H9 (cell line): ENCODE measurements around the gene ZNF101. TPM values are rescaled to one million over a fixed set of nuclear protein-coding genes. Genes with fewer than 3 reads are reported as not detected.

ENCODE experiments used
- DNase-seq: peaks from one replicate; pipeline ENCODE4 v3.0.0-alpha.2; 2017
- H2AFZ ChIP-seq: one replicate; pipeline ENCODE4 v1.6.1; 2013; ENCODE audit warnings: mild to moderate bottlenecking, low read length, control low read depth, moderate library complexity
- H2AK5ac ChIP-seq: 2 replicates; pipeline ENCODE4 v1.6.1; 2013; ENCODE audit warnings: low read length, control low read depth, mixed read lengths; ENCODE audit not compliant: insufficient read length
- H2BK120ac ChIP-seq: one replicate; pipeline ENCODE4 v1.6.1; 2013; ENCODE audit warnings: low read depth, mild to moderate bottlenecking, low read length, control low read depth, inconsistent platforms; ENCODE audit not compliant: poor library complexity, severe bottlenecking
- H2BK12ac ChIP-seq: 2 replicates; pipeline ENCODE4 v1.6.1; 2013; ENCODE audit warnings: low read length, control low read depth, mixed read lengths, low read depth; ENCODE audit not compliant: insufficient read length
- H2BK15ac ChIP-seq: 2 replicates; pipeline ENCODE4 v1.6.1; 2013; ENCODE audit warnings: low read depth, low read length, control low read depth
- H2BK20ac ChIP-seq: one replicate; pipeline ENCODE4 v1.6.1; 2013; ENCODE audit warnings: low read depth, mild to moderate bottlenecking, low read length, control low read depth, inconsistent platforms; ENCODE audit not compliant: poor library complexity, severe bottlenecking
- H2BK5ac ChIP-seq: 2 replicates; pipeline ENCODE4 v1.6.1; 2013; ENCODE audit warnings: low read length, control low read depth, mixed read lengths; ENCODE audit not compliant: insufficient read length
- H3K14ac ChIP-seq: 2 replicates; pipeline ENCODE4 v1.6.1; 2013; ENCODE audit warnings: low read length, control low read depth; ENCODE audit not compliant: insufficient read depth
- H3K18ac ChIP-seq: 2 replicates; pipeline ENCODE4 v1.6.1; 2013; ENCODE audit warnings: low read depth, mild to moderate bottlenecking, mixed read lengths, low read length, control low read depth; ENCODE audit not compliant: insufficient read length
- H3K23ac ChIP-seq: 2 replicates; pipeline ENCODE4 v1.6.1; 2013; ENCODE audit warnings: low read length, control low read depth, mixed read lengths, low read depth; ENCODE audit not compliant: insufficient read length
- H3K23me2 ChIP-seq: 2 replicates; pipeline ENCODE4 v1.6.1; 2013; ENCODE audit warnings: low read depth, mild to moderate bottlenecking, mixed read lengths, low read length, control low read depth; ENCODE audit not compliant: insufficient read length, poor library complexity, severe bottlenecking
- H3K27ac ChIP-seq: 2 replicates; pipeline ENCODE4 v1.5.1; 2013; ENCODE audit warnings: low read length, control low read depth, mixed read lengths, low read depth; ENCODE audit not compliant: insufficient read length
- H3K27me3 ChIP-seq: 2 replicates; pipeline ENCODE4 v1.6.1; 2013; ENCODE audit warnings: low read length, control low read depth, inconsistent platforms; ENCODE audit not compliant: insufficient read depth
- H3K4ac ChIP-seq: 2 replicates; pipeline ENCODE4 v1.6.1; 2013; ENCODE audit warnings: low read depth, mild to moderate bottlenecking, control low read depth, inconsistent platforms, low read length, moderate library complexity
- H3K4me1 ChIP-seq: 2 replicates; pipeline ENCODE4 v1.6.1; 2013; ENCODE audit warnings: low read length, control low read depth, inconsistent platforms; ENCODE audit not compliant: insufficient read depth
- H3K4me2 ChIP-seq: 2 replicates; pipeline ENCODE4 v1.6.1; 2013; ENCODE audit warnings: low read length, control low read depth, mixed read lengths; ENCODE audit not compliant: insufficient read length, insufficient read depth
- H3K56ac ChIP-seq: 2 replicates; pipeline ENCODE4 v1.6.1; 2013; ENCODE audit warnings: low read depth, mild to moderate bottlenecking, mixed read lengths, low read length, control low read depth; ENCODE audit not compliant: insufficient read length
- H3K79me1 ChIP-seq: 2 replicates; pipeline ENCODE4 v1.6.1; 2013; ENCODE audit warnings: low read depth, mild to moderate bottlenecking, moderate library complexity, low read length, control low read depth, inconsistent platforms; ENCODE audit not compliant: insufficient read depth, poor library complexity, severe bottlenecking
- H3K79me2 ChIP-seq: 2 replicates; pipeline ENCODE4 v1.6.1; 2013; ENCODE audit warnings: low read length, control low read depth, inconsistent platforms; ENCODE audit not compliant: insufficient read depth
- H3K9ac ChIP-seq: 2 replicates; pipeline ENCODE4 v1.6.1; 2013; ENCODE audit warnings: low read length, control low read depth, mixed read lengths; ENCODE audit not compliant: insufficient read length; ENCODE audit errors: extremely low read depth
- H3K9me3 ChIP-seq: one replicate; pipeline ENCODE4 v1.6.1; 2013; ENCODE audit warnings: low read depth, low read length, inconsistent platforms; ENCODE audit not compliant: control insufficient read depth
- H3T11ph ChIP-seq: one replicate; pipeline ENCODE4 v1.6.1; 2013; ENCODE audit warnings: mild to moderate bottlenecking, low read length, control low read depth, inconsistent platforms
- H4K20me1 ChIP-seq: one replicate; pipeline ENCODE4 v1.6.1; 2013; ENCODE audit not compliant: control insufficient read depth, insufficient read length, insufficient read depth
- H4K5ac ChIP-seq: 2 replicates; pipeline ENCODE4 v1.6.1; 2013; ENCODE audit warnings: low read depth, mild to moderate bottlenecking, mixed read lengths, low read length, control low read depth; ENCODE audit not compliant: insufficient read length
- H4K8ac ChIP-seq: replicated peaks from 2 replicates; pipeline ENCODE4 v1.6.1; 2013; ENCODE audit warnings: low read length, control low read depth, mixed read lengths, low read depth; ENCODE audit not compliant: insufficient read length
- H4K91ac ChIP-seq: 2 replicates; pipeline ENCODE4 v1.6.1; 2013; ENCODE audit warnings: low read depth, mild to moderate bottlenecking, moderate library complexity, mixed read lengths, low read length, control low read depth; ENCODE audit not compliant: insufficient read length
- H3K27ac Mint-ChIP-seq, 3 experiments: 2 replicates in 2 of 3; 3 replicates in 1 of 3; pipeline ENCODE4 v1.8.0; 2020 to 2021; ENCODE audit warnings: mixed read lengths in 3 of 3, mild to moderate bottlenecking in 1 of 3, moderate library complexity in 1 of 3
- H3K27me3 Mint-ChIP-seq: 2 replicates; pipeline ENCODE4 v1.8.0; 2021; ENCODE audit warnings: low read depth, mild to moderate bottlenecking, moderate library complexity, mixed read lengths
- H3K36me3 Mint-ChIP-seq, 3 experiments: 2 replicates in 2 of 3; 3 replicates in 1 of 3; pipeline ENCODE4 v1.8.0; 2020 to 2021; ENCODE audit warnings: low read depth in 3 of 3, mixed read lengths in 3 of 3; ENCODE audit not compliant: insufficient read depth in 1 of 3
- H3K4me1 Mint-ChIP-seq, 2 experiments: 2 replicates each; pipeline ENCODE4 v1.8.0; 2020; ENCODE audit warnings: mixed read lengths in 2 of 2
- H3K4me3 Mint-ChIP-seq, 2 experiments: 2 replicates in 1 of 2; 3 replicates in 1 of 2; pipeline ENCODE4 v1.8.0; 2020 to 2021; ENCODE audit warnings: mild to moderate bottlenecking in 2 of 2, mixed read lengths in 2 of 2, moderate library complexity in 1 of 2
- H3K9me3 Mint-ChIP-seq, 2 experiments: 2 replicates in 1 of 2; 3 replicates in 1 of 2; pipeline ENCODE4 v1.8.0; 2020; ENCODE audit warnings: mild to moderate bottlenecking in 2 of 2, mixed read lengths in 2 of 2, moderate library complexity in 1 of 2
- CTCF ChIP-seq: fragments of 200-600 bp; sonication (generic); conservative IDR thresholded peaks from 3 replicates; pipeline ENCODE4 v1.8.0; 2021; ENCODE audit warnings: antibody characterized with exemption, mild to moderate bottlenecking
- WGBS: extraction: QIAGEN DNeasy Blood & Tissue Kit; methylation state at CpG from one replicate; pipeline ENCODE4 v1.1.7; 2013; ENCODE audit warnings: missing lambda C conversion rate, low lambda C conversion rate, mixed read lengths; ENCODE audit not compliant: insufficient read length; ENCODE audit errors: extremely low coverage; 5-methylcytosine and 5-hydroxymethylcytosine counted together
- total RNA-seq: library from RNA; stranded (reverse); gene quantifications from 2 replicates; pipeline ENCODE4 v1.2.1, GENCODE V29; 2021

Gene ZNF101
- total RNA-seq, 1 experiment from 2014 or later = 46.9 TPM

- no CpG with 5 or more reads among the region's 6 CpGs for WGBS
- no peak for DNase-seq
- Mint-ChIP-seq H3K36me3 (peaks cover 68 to 77% (median 76%) of the 10 kb centered on the region in 3 experiments), H3K4me1 (peaks cover 20% of the 10 kb centered on the region in 2 experiments), H3K4me3 (no peak overlapping the region), H3K27ac (no peak overlapping the region), H3K9me3 (peaks cover 9 to 38% of the 10 kb centered on the region in 2 experiments; a peak in 4 of 5 replicates), H3K27me3 (no peaks in the 10 kb centered on the region)
- H2AFZ ChIP-seq = no peak overlapping the region
- no peak overlapping the region for H3K18ac ChIP-seq
- no peak for TF ChIP-seq CTCF
- no peak overlapping the region for H2BK120ac ChIP-seq
- peaks cover 4% of the 10 kb centered on the region; the same call in 1 of the 2 replicates for H3K4me1 ChIP-seq
- no peak overlapping the region for H4K91ac ChIP-seq
- H3T11ph ChIP-seq = no peak overlapping the region
- H3K79me2 ChIP-seq = peaks cover 13% of the 10 kb centered on the region; the same call in 1 of the 2 replicates
- peaks cover 10% of the 10 kb centered on the region for H3K23me2 ChIP-seq
- no peaks in the 10 kb centered on the region for H4K20me1 ChIP-seq
- no peak overlapping the region for H2BK20ac ChIP-seq
- H4K8ac ChIP-seq = no peak overlapping the region
- no peak overlapping the region for H3K14ac ChIP-seq
- H3K23ac ChIP-seq = no peak overlapping the region
- no peak overlapping the region for H2BK15ac ChIP-seq
- H3K27me3 ChIP-seq = no peaks in the 10 kb centered on the region
- peaks cover 17% of the 10 kb centered on the region for H3K79me1 ChIP-seq
- H2AK5ac ChIP-seq = no peak overlapping the region
- H3K4me2 ChIP-seq = no peak overlapping the region
- H4K5ac ChIP-seq = no peak overlapping the region
- H2BK12ac ChIP-seq = no peak overlapping the region
- H3K9me3 ChIP-seq = no peaks in the 10 kb centered on the region
- H3K9ac ChIP-seq = no peak overlapping the region
- H3K27ac ChIP-seq = no peak overlapping the region
- no peak overlapping the region for H2BK5ac ChIP-seq
- no peak overlapping the region for H3K4ac ChIP-seq
- no peak overlapping the region for H3K56ac ChIP-seq
These were observed 5.7 kb downstream of the ZNF101 start for GRCh38 chr19:19674315-19674714.
